ENCODE data around the gene TOGARAM2.

GRCh38 chr2:29009711-29010677 lies 28.9 kb downstream of the TOGARAM2 start:
- no peak for TF ChIP-seq ZNF274 (IDR thresholded peaks at IDR 0.05; ENCODE audit: low read depth, low read length)
- no peak for TF ChIP-seq SUZ12 (IDR thresholded peaks at IDR 0.05; ENCODE audit: extremely low read depth, insufficient read depth, insufficient read length)
- TF ChIP-seq YY1 (IDR thresholded peaks at IDR 0.05; ENCODE audit: insufficient read depth, insufficient read length), result no peak
